Stimulated activated CD8-positive, alpha-beta memory T cell treated with anti-CD3 and anti-CD28 coated beads, Interleukin-15, amount 100 ng/mL, for 24 hours (primary cell): ENCODE data around the gene PDCD1.
"Not testable (repeated sequence)": the region's sequence is repeated elsewhere in the genome, so short reads cannot be mapped to it uniquely, and the experiment has no call there.

ENCODE experiments used
- DNase-seq: peaks from one replicate; pipeline ENCODE4 v3.0.0-alpha.2; 2020; ENCODE audit warnings: low read depth

Gene PDCD1

DNA sequence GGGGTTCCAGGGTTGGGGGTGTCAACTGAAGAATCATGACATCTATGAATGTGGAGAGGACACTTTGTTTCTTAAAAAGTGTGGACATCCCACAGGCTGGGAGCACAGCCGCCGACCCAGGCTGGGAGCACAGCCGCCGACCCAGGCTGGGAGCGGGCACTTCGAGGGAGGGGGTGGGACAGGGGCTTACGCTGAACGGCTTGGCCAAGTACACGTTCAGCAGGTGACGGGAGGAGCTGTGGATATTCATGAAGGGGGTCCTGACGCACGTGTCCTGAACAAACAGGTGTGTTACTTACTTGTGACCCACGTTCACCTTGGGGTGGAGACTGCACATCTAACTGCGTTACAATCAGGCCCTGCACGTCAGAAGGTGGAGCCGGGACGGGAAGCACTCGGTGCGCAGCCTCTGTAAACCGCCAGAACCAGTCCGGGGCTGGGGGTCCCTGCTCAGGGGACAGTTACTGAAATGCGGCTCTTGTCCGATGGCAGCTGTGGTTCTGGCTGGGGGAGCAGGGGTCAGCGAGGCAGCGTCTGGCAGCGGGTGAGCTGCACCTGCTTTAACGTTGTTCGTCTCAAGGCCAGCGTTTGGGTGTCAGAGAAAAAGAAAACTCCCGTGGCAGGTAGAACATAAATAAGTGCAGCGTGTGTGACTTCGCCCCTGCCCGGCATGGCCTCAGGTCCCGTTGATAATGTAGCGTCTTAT is 58.3 kb downstream of the PDCD1 start:
- not testable (repeated sequence) for DNase-seq
